H1 (cell line): ENCODE results near the gene EDN1. TPM values are rescaled to one million over a fixed set of nuclear protein-coding genes. Genes with fewer than 3 reads are reported as not detected.

ENCODE experiments used
- CTCF ChIA-PET: fragments of 300-600 bp; sonication (Branson Sonifier 250); formaldehyde crosslinking; loops from one replicate; lab custom pipeline; 2021; ENCODE audit not compliant: partially characterized antibody; lab: Charles Lee
- POLR2A ChIA-PET: fragments of 300-600 bp; sonication (Branson Sonifier 250); formaldehyde crosslinking; loops from one replicate; lab custom pipeline; 2021; ENCODE audit warnings: inconsistent platforms; ENCODE audit not compliant: partially characterized antibody; lab: Charles Lee
- DNase-seq, 2 experiments: peaks; one replicate each; pipeline versions ENCODE4 v3.0.0 to v3.0.0-alpha.2; 2010 to 2022; ENCODE audit warnings: low spot score in 2 of 2, low read depth in 1 of 2, mixed read lengths in 1 of 2
- FAIRE-seq: peaks from 2 replicates; lab custom pipeline; 2011; peaks lifted over from hg19 to GRCh38; lab: Jason Lieb, UNC
- H2AFZ ChIP-seq: 2 replicates; pipeline ENCODE4 v1.8.1; 2012; ENCODE audit warnings: low read length, inconsistent platforms
- H2AK5ac ChIP-seq: 2 replicates; pipeline ENCODE4 v1.6.1; 2013; ENCODE audit warnings: low read depth, low read length
- H2BK120ac ChIP-seq: replicated peaks from 2 replicates; pipeline ENCODE3; 2013; ENCODE audit warnings: low read depth, low read length, inconsistent platforms
- H2BK12ac ChIP-seq: 2 replicates; pipeline ENCODE4 v1.6.1; 2013; ENCODE audit warnings: low read depth, low read length
- H2BK15ac ChIP-seq: 2 replicates; pipeline ENCODE4 v1.6.1; 2013; ENCODE audit warnings: low read length
- H2BK20ac ChIP-seq: 2 replicates; pipeline ENCODE4 v1.6.1; 2013; ENCODE audit warnings: low read length
- H2BK5ac ChIP-seq: 2 replicates; pipeline ENCODE4 v1.6.1; 2013; ENCODE audit warnings: low read depth, low read length
- H3K14ac ChIP-seq: 2 replicates; pipeline ENCODE4 v1.6.1; 2013; ENCODE audit warnings: inconsistent platforms; ENCODE audit not compliant: insufficient read length
- H3K18ac ChIP-seq: 2 replicates; pipeline ENCODE4 v1.6.1; 2013; ENCODE audit warnings: low read length; ENCODE audit errors: extremely low read depth
- H3K23ac ChIP-seq: 2 replicates; pipeline ENCODE4 v1.6.1; 2013; ENCODE audit warnings: inconsistent platforms; ENCODE audit not compliant: insufficient read length
- H3K23me2 ChIP-seq: 2 replicates; pipeline ENCODE4 v1.6.1; 2013; ENCODE audit warnings: low read depth, low read length
- H3K27ac ChIP-seq: 2 replicates; pipeline ENCODE4 v1.6.1; 2011; ENCODE audit warnings: low read depth, low read length, inconsistent platforms
- H3K27me3 ChIP-seq, 4 experiments: replicated peaks in 1 of 4; 1 replicate in 1 of 4; 2 replicates in 3 of 4; pipeline versions ENCODE4 v1.6.1 to v1.8.1; 2011 to 2013; ENCODE audit warnings: low read length in 3 of 4, mild to moderate bottlenecking in 3 of 4, inconsistent platforms in 2 of 4, mixed read lengths in 2 of 4, moderate library complexity in 1 of 4; ENCODE audit not compliant: control insufficient read depth in 3 of 4, insufficient read depth in 3 of 4; ENCODE audit errors: extremely low read depth in 1 of 4
- H3K36me3 ChIP-seq, 4 experiments: 2 replicates each; pipeline versions ENCODE4 v1.6.1 to v1.8.1; 2011 to 2013; ENCODE audit warnings: mild to moderate bottlenecking in 4 of 4, low read length in 3 of 4, moderate library complexity in 2 of 4, control low read depth in 1 of 4, inconsistent platforms in 1 of 4; ENCODE audit not compliant: insufficient read depth in 4 of 4, control insufficient read depth in 2 of 4
- H3K4ac ChIP-seq: replicated peaks from 2 replicates; pipeline ENCODE3; 2013; ENCODE audit warnings: low read length, low read depth, mixed read lengths, inconsistent platforms; ENCODE audit not compliant: insufficient read length
- H3K4me1 ChIP-seq, 4 experiments: replicated peaks in 1 of 4; 1 replicate in 1 of 4; 2 replicates in 3 of 4; pipeline versions ENCODE4 v1.6.1 to v1.8.1; 2011 to 2013; ENCODE audit warnings: low read length in 3 of 4, inconsistent platforms in 2 of 4, mixed read lengths in 1 of 4; ENCODE audit not compliant: insufficient read depth in 4 of 4, control insufficient read depth in 3 of 4
- H3K4me2 ChIP-seq, 2 experiments: 2 replicates each; pipeline versions ENCODE4 v1.6.1 to v1.8.1; 2011 to 2013; ENCODE audit warnings: low read depth in 2 of 2, low read length in 2 of 2, control low read depth in 1 of 2, inconsistent platforms in 1 of 2, mild to moderate bottlenecking in 1 of 2; ENCODE audit not compliant: insufficient read depth in 1 of 2
- H3K4me3 ChIP-seq, 4 experiments: fragments of 200-600, 300-600 bp in 1 of 4; sonication (generic), shearing (Covaris generic), sonication (Bioruptor Twin) in 1 of 4; 2 replicates each; pipeline versions ENCODE4 v1.5.1 to v1.8.1; 2011 to 2016; ENCODE audit warnings: low read length in 4 of 4, low read depth in 3 of 4, control low read depth in 2 of 4, inconsistent platforms in 2 of 4, mild to moderate bottlenecking in 2 of 4, mixed read lengths in 1 of 4, moderate library complexity in 1 of 4; ENCODE audit not compliant: insufficient read depth in 2 of 4; ENCODE audit errors: extremely low read depth in 1 of 4
- H3K56ac ChIP-seq: replicated peaks from 2 replicates; pipeline ENCODE3; 2013; ENCODE audit warnings: low read depth, mild to moderate bottlenecking, mixed read lengths, low read length, inconsistent platforms; ENCODE audit not compliant: insufficient read length
- H3K79me1 ChIP-seq: 2 replicates; pipeline ENCODE4 v1.6.1; 2013; ENCODE audit warnings: low read depth, low read length, control low read depth
- H3K79me2 ChIP-seq, 2 experiments: 2 replicates each; pipeline versions ENCODE4 v1.6.1 to v1.8.1; 2012 to 2013; ENCODE audit warnings: low read length in 2 of 2, mild to moderate bottlenecking in 2 of 2, inconsistent platforms in 1 of 2; ENCODE audit not compliant: insufficient read depth in 2 of 2, control insufficient read depth in 1 of 2
- H3K9ac ChIP-seq, 4 experiments: replicated peaks in 1 of 4; 1 replicate in 1 of 4; 2 replicates in 3 of 4; pipeline versions ENCODE4 v1.6.1 to v1.8.1; 2011 to 2013; ENCODE audit warnings: low read depth in 3 of 4, low read length in 3 of 4, control low read depth in 2 of 4, mild to moderate bottlenecking in 2 of 4, moderate library complexity in 2 of 4, inconsistent platforms in 1 of 4; ENCODE audit errors: extremely low read depth in 1 of 4
- H3K9me3 ChIP-seq, 2 experiments: 2 replicates each; pipeline versions ENCODE4 v1.6.1 to v1.8.1; 2012 to 2013; ENCODE audit warnings: mild to moderate bottlenecking in 2 of 2, moderate library complexity in 2 of 2, control low read depth in 1 of 2, inconsistent platforms in 1 of 2, low read depth in 1 of 2, low read length in 1 of 2, mixed read lengths in 1 of 2; ENCODE audit not compliant: insufficient read depth in 2 of 2
- H4K20me1 ChIP-seq, 2 experiments: replicated peaks in 1 of 2; 2 replicates each; pipeline versions ENCODE3 to v1.8.1; 2011 to 2013; ENCODE audit warnings: inconsistent platforms in 2 of 2, low read length in 2 of 2, mild to moderate bottlenecking in 1 of 2; ENCODE audit not compliant: insufficient read depth in 2 of 2, control insufficient read depth in 1 of 2
- H4K5ac ChIP-seq: 2 replicates; pipeline ENCODE4 v1.6.1; 2013; ENCODE audit warnings: low read length, low read depth, mixed read lengths, inconsistent platforms; ENCODE audit not compliant: insufficient read length
- H4K8ac ChIP-seq: 2 replicates; pipeline ENCODE4 v1.8.0; 2013; ENCODE audit warnings: mild to moderate bottlenecking, moderate library complexity, low read length, inconsistent platforms; ENCODE audit not compliant: insufficient read depth; ENCODE audit errors: extremely low read depth
- H4K91ac ChIP-seq: replicated peaks from 2 replicates; pipeline ENCODE3; 2013; ENCODE audit warnings: low read length, mixed read lengths, inconsistent platforms; ENCODE audit not compliant: insufficient read length
- ASH2L ChIP-seq: fragments of 200-600, 300-600 bp; sonication (generic); IDR thresholded peaks from one replicate; pipeline ENCODE4 v1.7.1; 2017; ENCODE audit warnings: low read length
- BCL11A ChIP-seq, 2 experiments: IDR thresholded peaks; one replicate each; pipeline ENCODE4 v1.6.1; 2011; ENCODE audit warnings: low read depth in 2 of 2, low read length in 2 of 2, mild to moderate bottlenecking in 2 of 2
- CHD1 ChIP-seq: IDR thresholded peaks from 2 replicates; pipeline ENCODE4 v1.6.1; 2012; ENCODE audit warnings: low read depth, low read length, improper control_type of control experiment
- EGR1 ChIP-seq: IDR thresholded peaks from 2 replicates; pipeline ENCODE4 v1.6.1; 2011; ENCODE audit warnings: low read depth, low read length, borderline replicate concordance
- WGBS, 2 experiments: shearing (Covaris generic) in 1 of 2; methylation state at CpG; one replicate each; pipeline versions ENCODE4 v1.1.6 to v1.1.7; 2013 to 2015; ENCODE audit warnings: low lambda C conversion rate in 2 of 2, mixed read lengths in 2 of 2, inconsistent platforms in 1 of 2, low coverage in 1 of 2, missing lambda C conversion rate in 1 of 2; ENCODE audit not compliant: insufficient replicate concordance in 2 of 2, insufficient coverage in 1 of 2, insufficient read length in 1 of 2; ENCODE audit errors: extremely low coverage in 1 of 2, missing lambda C conversion rate in 1 of 2; 5-methylcytosine and 5-hydroxymethylcytosine counted together
- polyA plus RNA-seq, 7 experiments: library from polyadenylated mRNA; depleted of rRNA in 3 of 7; stranded (reverse) in 5 of 7; unstranded in 2 of 7; fragments of >200 nt in 5 of 7; fragments of 200-250 nt in 2 of 7; gene quantifications; 1 replicate in 5 of 7; 2 replicates in 1 of 7; 4 replicates in 1 of 7; pipeline versions ENCODE4 v1.2.1 to v1.2.3, GENCODE V29; 2011 to 2013; ENCODE audit warnings: missing spikeins in 2 of 7, mixed read lengths in 2 of 7
- total RNA-seq: library from RNA; stranded (reverse); fragmentation: NEBNext Ultra II Directional; extraction: Animal tissue kit (Norgen Biotek cat#: 25700); gene quantifications from 2 replicates; pipeline ENCODE4 v1.2.1, GENCODE V29; 2021
- TF ChIP-seq, protein P1 (sequence below): IDR thresholded peaks from 2 replicates; pipeline ENCODE4 v1.6.1; 2011; ENCODE audit warnings: low read length, improper control_type of control experiment

Gene EDN1
- total and polyA plus RNA-seq, 2 of the 8 experiments (the other 6 are each of a cell fraction or from before 2014, with no cell fraction given), result 0.23 to 1.1 TPM

DNA sequence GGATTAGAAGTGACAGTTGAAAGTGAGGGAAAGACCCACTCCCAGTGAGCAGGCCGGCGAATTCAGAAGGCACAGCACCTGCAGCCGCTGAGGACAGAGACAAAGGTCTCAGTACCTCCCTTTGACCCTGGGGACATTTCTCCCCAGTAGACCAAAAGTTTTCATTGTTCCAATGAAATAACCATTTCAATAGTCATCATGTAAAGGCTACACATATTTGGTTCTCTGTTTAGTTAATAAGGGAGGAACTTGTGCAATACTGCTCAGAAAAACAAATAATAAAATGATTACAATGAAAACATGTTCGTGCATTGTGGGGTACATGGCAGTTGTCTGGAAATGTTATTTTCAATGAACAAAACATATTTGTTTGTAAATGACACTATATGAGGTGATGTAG lies 52.5 kb downstream of the EDN1 start:
- H3K79me2 ChIP-seq, result no peaks in the 10 kb centered on the region
- TF ChIP-seq EGR1, result no peak
- no peak for TF ChIP-seq BCL11A (IDR thresholded peaks at IDR 0.05; ENCODE audit: low read depth in 2 of 2, low read length in 2 of 2)
- TF ChIP-seq ASH2L, result no peak
- no peak for TF ChIP-seq CHD1
- TF ChIP-seq, protein P1, sequence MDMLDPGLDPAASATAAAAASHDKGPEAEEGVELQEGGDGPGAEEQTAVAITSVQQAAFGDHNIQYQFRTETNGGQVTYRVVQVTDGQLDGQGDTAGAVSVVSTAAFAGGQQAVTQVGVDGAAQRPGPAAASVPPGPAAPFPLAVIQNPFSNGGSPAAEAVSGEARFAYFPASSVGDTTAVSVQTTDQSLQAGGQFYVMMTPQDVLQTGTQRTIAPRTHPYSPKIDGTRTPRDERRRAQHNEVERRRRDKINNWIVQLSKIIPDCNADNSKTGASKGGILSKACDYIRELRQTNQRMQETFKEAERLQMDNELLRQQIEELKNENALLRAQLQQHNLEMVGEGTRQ, result no peak
- no peaks in the 10 kb centered on the region for H4K20me1 ChIP-seq
- H2BK5ac ChIP-seq, result no peak overlapping the region
- no peak overlapping the region for H3K4me2 ChIP-seq
- no peaks in the 10 kb centered on the region for H3K27me3 ChIP-seq
- no peak overlapping the region for H2AFZ ChIP-seq
- CTCF ChIA-PET, result no interaction called here
- no peak overlapping the region for H3K4me3 ChIP-seq
- no peaks in the 10 kb centered on the region for H3K23me2 ChIP-seq
- no peak overlapping the region for H4K5ac ChIP-seq
- H3K18ac ChIP-seq, result no peak overlapping the region
- 82% methylated on average over 4 of the region's 4 CpGs; no CpG with 5 or more reads in 1 of the 2 experiments for WGBS, 2 experiments
- no peaks in the 10 kb centered on the region for H3K79me1 ChIP-seq
- no peak overlapping the region for H4K91ac ChIP-seq
- no peak overlapping the region for H2BK120ac ChIP-seq
- POLR2A ChIA-PET, result no interaction called here
- H2AK5ac ChIP-seq, result no peak overlapping the region
- no peak overlapping the region for H3K23ac ChIP-seq
- DNase-seq (no peak), FAIRE-seq (no peak)
- no peak overlapping the region for H2BK15ac ChIP-seq
- H3K36me3 ChIP-seq, result no peaks in the 10 kb centered on the region
- no peak overlapping the region for H2BK20ac ChIP-seq
- no peak overlapping the region for H3K27ac ChIP-seq
- no peak overlapping the region for H2BK12ac ChIP-seq
- no peak overlapping the region for H4K8ac ChIP-seq
- no peak overlapping the region for H3K4ac ChIP-seq
- no peak overlapping the region for H3K56ac ChIP-seq
- no peak overlapping the region for H3K14ac ChIP-seq
- 0 out of 4 replicates have a peak, but pooled peaks cover 0 to 2% of the 10 kb centered on the region in 2 experiments for H3K9me3 ChIP-seq
- H3K9ac ChIP-seq, result no peak overlapping the region
- H3K4me1 ChIP-seq, result peaks cover 0 to 3% (median under 1%) of the 10 kb centered on the region in 4 experiments; a peak in 3 of 7 replicates
